ENCODE results near the gene SPATA21. TPM values are rescaled to one million over a fixed set of nuclear protein-coding genes. Genes with fewer than 3 reads are reported as not detected.
"Not testable (repeated sequence)": the region's sequence is repeated elsewhere in the genome, so short reads cannot be mapped to it uniquely, and the experiment has no call there.

SPATA21 gene
- polyA plus RNA-seq, 1 donor (not counting 4 experiments of a cell fraction or from before 2014, with no cell fraction given): 0.04 TPM

DNA sequence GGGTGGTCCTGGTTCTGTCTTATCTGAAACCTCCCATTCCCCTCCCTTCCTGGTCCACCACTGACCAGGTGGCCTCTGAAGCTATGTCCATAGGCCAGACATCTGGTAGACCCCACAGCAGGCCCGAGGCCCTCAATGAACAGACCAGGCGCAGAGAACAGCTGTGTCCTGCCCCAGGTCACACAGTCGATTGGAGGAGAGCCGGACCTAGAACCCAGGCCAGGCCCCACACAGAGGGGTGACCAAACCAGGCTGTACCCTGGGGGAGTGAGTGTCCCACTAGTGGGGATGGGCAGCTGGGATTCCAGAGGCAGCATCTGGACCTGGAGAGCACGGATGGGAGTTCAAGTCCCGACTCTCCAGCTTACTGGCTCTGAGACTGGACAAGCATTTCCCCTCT, 47.7 kb upstream of the SPATA21 start:
- TF ChIP-seq EZH2 (IDR thresholded peaks at IDR 0.05; ENCODE audit: low read length): no peak
- Histone ChIP-seq H3K4me2 (ENCODE audit: control insufficient read depth, extremely low read depth, insufficient read depth, low read depth, low read length) (no peak overlapping the region), H3K27ac (ENCODE audit: control insufficient read depth, insufficient read depth, low read length) (no peak overlapping the region), H4K20me1 (ENCODE audit: control insufficient read depth, extremely low read depth, insufficient read depth, low read length) (no peaks in the 10 kb centered on the region), H2AFZ (ENCODE audit: control insufficient read depth, low read length) (no peak overlapping the region), H3K9ac (ENCODE audit: control insufficient read depth, extremely low read depth, insufficient read depth, low read length) (no peak overlapping the region), H3K79me2 (ENCODE audit: control insufficient read depth, insufficient read depth, low read length) (no peaks in the 10 kb centered on the region), H3K9me3 (ENCODE audit: control insufficient read depth, low read depth, low read length) (no peaks in the 10 kb centered on the region), H3K36me3 (ENCODE audit: control insufficient read depth in 2 of 2, extremely low read depth in 1 of 2, insufficient read depth in 2 of 2, low read length in 2 of 2) (peaks cover 3 to 7% of the 10 kb centered on the region in 2 experiments), H3K4me3 (ENCODE audit: control insufficient read depth in 2 of 3, extremely low read depth in 1 of 3, insufficient read depth in 2 of 3, low read depth in 1 of 3, low read length in 3 of 3) (no peak overlapping the region), H3K4me1 (ENCODE audit: control insufficient read depth, extremely low read depth, insufficient read depth, low read length) (no peaks in the 10 kb centered on the region), H3K27me3 (ENCODE audit: control insufficient read depth, extremely low read depth, insufficient read depth, low read length) (no peaks in the 10 kb centered on the region), H3K9me1 (ENCODE audit: control insufficient read depth, extremely low read depth, insufficient read depth, low read length) (no peaks in the 10 kb centered on the region)
- dilution Hi-C loops (cut with MboI; ENCODE audit: extremely low pct_ligation_motif_present, low sequenced_read_pairs): no loop called here
- FAIRE-seq (no peak), DNase-seq (ENCODE audit: low read depth, low spot score) (no peak)

DNA sequence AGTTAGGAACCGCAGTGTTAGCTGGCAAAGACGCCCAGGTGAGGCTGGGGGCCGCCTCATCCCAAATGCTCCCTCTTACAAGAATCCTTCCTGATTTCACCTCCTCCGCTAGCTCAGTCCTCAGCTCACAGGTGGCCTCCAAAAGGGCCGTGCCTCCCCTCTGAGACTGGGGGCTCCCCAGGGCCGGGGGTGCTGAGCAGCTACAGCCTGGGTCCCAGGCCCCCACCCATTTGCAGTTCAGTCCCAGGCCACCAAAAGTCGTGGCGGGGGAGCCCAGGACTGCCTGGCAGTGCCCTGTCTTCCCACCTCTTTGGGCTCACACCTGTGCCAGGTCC, 47.2 kb upstream of the SPATA21 start:
- Histone ChIP-seq H3K4me1 (ENCODE audit: control insufficient read depth, extremely low read depth, insufficient read depth, low read length) (no peaks in the 10 kb centered on the region), H3K79me2 (ENCODE audit: control insufficient read depth, insufficient read depth, low read length) (no peaks in the 10 kb centered on the region), H3K27ac (ENCODE audit: control insufficient read depth, insufficient read depth, low read length) (no peak overlapping the region), H2AFZ (ENCODE audit: control insufficient read depth, low read length) (no peak overlapping the region), H3K9me1 (ENCODE audit: control insufficient read depth, extremely low read depth, insufficient read depth, low read length) (no peaks in the 10 kb centered on the region), H3K27me3 (ENCODE audit: control insufficient read depth, extremely low read depth, insufficient read depth, low read length) (no peaks in the 10 kb centered on the region), H3K4me2 (ENCODE audit: control insufficient read depth, extremely low read depth, insufficient read depth, low read depth, low read length) (no peak overlapping the region), H3K9ac (ENCODE audit: control insufficient read depth, extremely low read depth, insufficient read depth, low read length) (no peak overlapping the region), H3K9me3 (ENCODE audit: control insufficient read depth, low read depth, low read length) (no peaks in the 10 kb centered on the region), H4K20me1 (ENCODE audit: control insufficient read depth, extremely low read depth, insufficient read depth, low read length) (no peaks in the 10 kb centered on the region), H3K4me3 (ENCODE audit: control insufficient read depth in 2 of 3, extremely low read depth in 1 of 3, insufficient read depth in 2 of 3, low read depth in 1 of 3, low read length in 3 of 3) (no peak overlapping the region), H3K36me3 (ENCODE audit: control insufficient read depth in 2 of 2, extremely low read depth in 1 of 2, insufficient read depth in 2 of 2, low read length in 2 of 2) (peaks cover 3 to 6% of the 10 kb centered on the region in 2 experiments)
- FAIRE-seq (no peak), DNase-seq (ENCODE audit: low read depth, low spot score) (no peak)
- dilution Hi-C loops (cut with MboI; ENCODE audit: extremely low pct_ligation_motif_present, low sequenced_read_pairs): no loop called here
- TF ChIP-seq EZH2 (IDR thresholded peaks at IDR 0.05; ENCODE audit: low read length): no peak
- TF ChIP-seq, protein P1, sequence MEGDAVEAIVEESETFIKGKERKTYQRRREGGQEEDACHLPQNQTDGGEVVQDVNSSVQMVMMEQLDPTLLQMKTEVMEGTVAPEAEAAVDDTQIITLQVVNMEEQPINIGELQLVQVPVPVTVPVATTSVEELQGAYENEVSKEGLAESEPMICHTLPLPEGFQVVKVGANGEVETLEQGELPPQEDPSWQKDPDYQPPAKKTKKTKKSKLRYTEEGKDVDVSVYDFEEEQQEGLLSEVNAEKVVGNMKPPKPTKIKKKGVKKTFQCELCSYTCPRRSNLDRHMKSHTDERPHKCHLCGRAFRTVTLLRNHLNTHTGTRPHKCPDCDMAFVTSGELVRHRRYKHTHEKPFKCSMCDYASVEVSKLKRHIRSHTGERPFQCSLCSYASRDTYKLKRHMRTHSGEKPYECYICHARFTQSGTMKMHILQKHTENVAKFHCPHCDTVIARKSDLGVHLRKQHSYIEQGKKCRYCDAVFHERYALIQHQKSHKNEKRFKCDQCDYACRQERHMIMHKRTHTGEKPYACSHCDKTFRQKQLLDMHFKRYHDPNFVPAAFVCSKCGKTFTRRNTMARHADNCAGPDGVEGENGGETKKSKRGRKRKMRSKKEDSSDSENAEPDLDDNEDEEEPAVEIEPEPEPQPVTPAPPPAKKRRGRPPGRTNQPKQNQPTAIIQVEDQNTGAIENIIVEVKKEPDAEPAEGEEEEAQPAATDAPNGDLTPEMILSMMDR (optimal IDR thresholded peaks at IDR 0.05 in 1 of 3, IDR thresholded peaks at IDR 0.05 in 1 of 3, conservative IDR thresholded peaks at IDR 0.05 in 1 of 3; ENCODE audit: extremely low read depth in 1 of 3, insufficient read depth in 2 of 3, low read length in 3 of 3): no peak

DNA sequence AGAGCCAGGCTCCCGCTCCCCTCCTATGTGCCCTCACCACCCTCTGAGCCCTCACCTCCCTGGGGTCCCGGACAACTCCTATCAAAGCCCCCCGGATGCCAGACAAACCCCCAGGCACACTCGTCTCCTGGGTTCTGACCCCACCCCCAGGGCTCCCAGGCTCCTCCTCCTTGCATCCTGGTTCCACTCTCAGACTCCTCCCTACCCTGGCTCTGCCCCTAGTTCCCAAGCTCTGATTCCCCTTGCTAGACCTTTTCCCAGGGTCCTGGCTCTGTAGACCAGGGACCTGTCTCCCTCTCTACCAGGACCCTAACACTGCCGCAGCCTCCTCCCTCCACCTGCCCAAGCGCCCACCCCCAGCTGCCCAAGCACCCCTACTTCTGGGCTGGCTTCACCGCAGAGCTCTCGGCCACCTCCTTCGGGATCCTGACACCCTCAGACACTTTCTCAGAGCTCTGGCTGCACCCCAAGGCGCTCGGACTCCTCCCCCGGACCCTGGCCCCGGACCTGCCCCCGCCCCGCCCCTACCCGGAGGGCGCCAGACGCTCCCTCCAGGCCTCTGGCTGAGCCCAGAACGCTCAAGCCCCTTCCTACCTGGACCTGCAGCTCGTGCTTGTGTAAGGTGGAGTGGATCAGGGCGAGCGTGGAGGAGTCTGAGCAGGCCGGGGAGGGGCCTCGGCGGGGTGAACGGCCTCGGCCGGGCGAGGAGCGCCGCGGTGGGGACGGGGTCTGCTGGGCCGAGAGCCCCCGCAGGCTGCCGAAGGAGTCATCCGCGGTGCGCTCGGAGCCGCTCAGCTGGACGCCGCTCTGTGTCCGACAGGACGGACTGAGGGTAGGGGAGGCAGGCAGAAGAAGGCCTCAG, 46.6 kb upstream of the SPATA21 start:
- H3K4me1 ChIP-seq (ENCODE audit: control insufficient read depth, extremely low read depth, insufficient read depth, low read length); H3K4me3 ChIP-seq (ENCODE audit: control insufficient read depth in 2 of 3, extremely low read depth in 1 of 3, insufficient read depth in 2 of 3, low read depth in 1 of 3, low read length in 3 of 3); dilution Hi-C loops (cut with MboI; ENCODE audit: extremely low pct_ligation_motif_present, low sequenced_read_pairs); H3K9me1 ChIP-seq (ENCODE audit: control insufficient read depth, extremely low read depth, insufficient read depth, low read length); H3K4me2 ChIP-seq (ENCODE audit: control insufficient read depth, extremely low read depth, insufficient read depth, low read depth, low read length); H3K27ac ChIP-seq (ENCODE audit: control insufficient read depth, insufficient read depth, low read length); H3K9me3 ChIP-seq (ENCODE audit: control insufficient read depth, low read depth, low read length); H3K36me3 ChIP-seq (ENCODE audit: control insufficient read depth in 2 of 2, extremely low read depth in 1 of 2, insufficient read depth in 2 of 2, low read length in 2 of 2); H4K20me1 ChIP-seq (ENCODE audit: control insufficient read depth, extremely low read depth, insufficient read depth, low read length); H3K27me3 ChIP-seq (ENCODE audit: control insufficient read depth, extremely low read depth, insufficient read depth, low read length); H2AFZ ChIP-seq (ENCODE audit: control insufficient read depth, low read length); DNase-seq (ENCODE audit: low read depth, low spot score); H3K79me2 ChIP-seq (ENCODE audit: control insufficient read depth, insufficient read depth, low read length); FAIRE-seq; H3K9ac ChIP-seq (ENCODE audit: control insufficient read depth, extremely low read depth, insufficient read depth, low read length): not testable (repeated sequence)

DNA sequence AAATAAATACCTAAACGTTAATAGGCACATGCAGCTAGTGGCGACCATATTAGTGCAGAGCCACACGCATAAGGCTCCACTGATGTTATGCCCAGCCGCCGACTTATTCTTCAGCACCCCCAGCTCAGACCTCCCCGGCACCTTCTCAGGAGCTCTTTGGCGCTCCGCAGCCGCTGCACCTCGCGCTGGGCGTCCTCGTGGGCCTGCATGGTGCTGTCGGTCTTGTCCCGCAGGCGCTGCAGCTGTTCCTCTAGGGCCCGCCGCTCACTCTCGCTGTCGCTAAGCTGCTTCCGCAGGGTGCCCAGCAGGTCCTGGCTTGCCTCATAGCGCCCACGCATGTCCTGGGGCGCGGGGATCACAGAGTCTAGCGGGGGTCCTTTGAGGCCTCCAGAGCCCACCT, 45.9 kb upstream of the SPATA21 start:
- H3K79me2 ChIP-seq (ENCODE audit: control insufficient read depth, insufficient read depth, low read length); H3K27me3 ChIP-seq (ENCODE audit: control insufficient read depth, extremely low read depth, insufficient read depth, low read length); FAIRE-seq; DNase-seq (ENCODE audit: low read depth, low spot score); H3K27ac ChIP-seq (ENCODE audit: control insufficient read depth, insufficient read depth, low read length); H3K9me3 ChIP-seq (ENCODE audit: control insufficient read depth, low read depth, low read length); H3K4me1 ChIP-seq (ENCODE audit: control insufficient read depth, extremely low read depth, insufficient read depth, low read length); dilution Hi-C loops (cut with MboI; ENCODE audit: extremely low pct_ligation_motif_present, low sequenced_read_pairs); H2AFZ ChIP-seq (ENCODE audit: control insufficient read depth, low read length); H3K9me1 ChIP-seq (ENCODE audit: control insufficient read depth, extremely low read depth, insufficient read depth, low read length); H4K20me1 ChIP-seq (ENCODE audit: control insufficient read depth, extremely low read depth, insufficient read depth, low read length); H3K4me3 ChIP-seq (ENCODE audit: control insufficient read depth in 2 of 3, extremely low read depth in 1 of 3, insufficient read depth in 2 of 3, low read depth in 1 of 3, low read length in 3 of 3); H3K36me3 ChIP-seq (ENCODE audit: control insufficient read depth in 2 of 2, extremely low read depth in 1 of 2, insufficient read depth in 2 of 2, low read length in 2 of 2); H3K9ac ChIP-seq (ENCODE audit: control insufficient read depth, extremely low read depth, insufficient read depth, low read length); H3K4me2 ChIP-seq (ENCODE audit: control insufficient read depth, extremely low read depth, insufficient read depth, low read depth, low read length): not testable (repeated sequence)
